Measurements from ENCODE around the gene MAP3K1.

Gene MAP3K1

DNA sequence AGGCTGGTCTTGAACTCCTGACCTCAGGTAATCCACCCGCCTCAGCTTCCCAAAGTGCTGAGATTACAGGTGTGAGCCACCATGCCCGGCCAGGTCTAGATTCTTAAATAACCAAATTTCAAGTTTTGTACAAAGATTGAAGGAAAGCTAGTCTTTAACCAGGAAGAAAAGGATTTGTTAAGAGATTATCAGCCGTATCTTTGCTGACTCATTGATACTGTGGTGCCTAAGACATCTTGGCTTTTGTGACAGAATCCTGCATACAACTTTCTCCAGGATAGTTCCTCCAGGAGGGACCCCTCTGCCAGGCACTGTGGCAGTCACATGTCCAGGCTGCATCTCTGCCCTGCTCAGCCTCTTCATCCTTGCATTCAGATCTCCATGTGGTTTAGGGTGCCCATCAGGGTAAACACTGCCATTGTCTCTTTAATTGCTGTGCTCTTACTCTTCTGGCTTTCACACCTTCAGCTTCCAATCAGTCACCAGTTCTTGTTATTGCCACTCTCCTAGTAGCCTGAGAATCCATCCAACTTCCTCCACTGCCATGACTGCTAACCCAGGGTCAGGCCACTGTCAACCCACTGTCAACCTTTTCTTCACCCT, 10.0 kb downstream of the MAP3K1 start:
- H3K4me3 ChIP-seq (ENCODE audit: low read depth, low read length), result no peak overlapping the region
- no peak for DNase-seq (ENCODE audit: low read depth, low spot score)
- POLR2A ChIA-PET, result no interaction called here
- TF ChIP-seq, protein P1, sequence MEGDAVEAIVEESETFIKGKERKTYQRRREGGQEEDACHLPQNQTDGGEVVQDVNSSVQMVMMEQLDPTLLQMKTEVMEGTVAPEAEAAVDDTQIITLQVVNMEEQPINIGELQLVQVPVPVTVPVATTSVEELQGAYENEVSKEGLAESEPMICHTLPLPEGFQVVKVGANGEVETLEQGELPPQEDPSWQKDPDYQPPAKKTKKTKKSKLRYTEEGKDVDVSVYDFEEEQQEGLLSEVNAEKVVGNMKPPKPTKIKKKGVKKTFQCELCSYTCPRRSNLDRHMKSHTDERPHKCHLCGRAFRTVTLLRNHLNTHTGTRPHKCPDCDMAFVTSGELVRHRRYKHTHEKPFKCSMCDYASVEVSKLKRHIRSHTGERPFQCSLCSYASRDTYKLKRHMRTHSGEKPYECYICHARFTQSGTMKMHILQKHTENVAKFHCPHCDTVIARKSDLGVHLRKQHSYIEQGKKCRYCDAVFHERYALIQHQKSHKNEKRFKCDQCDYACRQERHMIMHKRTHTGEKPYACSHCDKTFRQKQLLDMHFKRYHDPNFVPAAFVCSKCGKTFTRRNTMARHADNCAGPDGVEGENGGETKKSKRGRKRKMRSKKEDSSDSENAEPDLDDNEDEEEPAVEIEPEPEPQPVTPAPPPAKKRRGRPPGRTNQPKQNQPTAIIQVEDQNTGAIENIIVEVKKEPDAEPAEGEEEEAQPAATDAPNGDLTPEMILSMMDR (IDR thresholded peaks at IDR 0.05; ENCODE audit: insufficient read depth, low read length, missing control alignments), result no peak
- CTCF ChIA-PET, result interaction anchor here (1.1 to 3.8 kb wide), 3 partner anchors 13 to 555 kb away, joined by 4 to 20 read pairs (median 16); no protein-coding TSS in a partner anchor

- CTCF ChIA-PET, result interaction anchor here (1.6 to 3.8 kb wide), 3 partner anchors 9 to 557 kb away, joined by 5 to 20 read pairs (median 16); no protein-coding TSS in a partner anchor
- no peak for DNase-seq (ENCODE audit: low read depth, low spot score)
- POLR2A ChIA-PET, result no interaction called here
- TF ChIP-seq, protein P1 (IDR thresholded peaks at IDR 0.05; ENCODE audit: insufficient read depth, low read length, missing control alignments), result no peak
- no peak overlapping the region for H3K4me3 ChIP-seq (ENCODE audit: low read depth, low read length)
Measured at GRCh38 chr5:56827049-56827448, 11.7 kb downstream of the MAP3K1 start.

DNA sequence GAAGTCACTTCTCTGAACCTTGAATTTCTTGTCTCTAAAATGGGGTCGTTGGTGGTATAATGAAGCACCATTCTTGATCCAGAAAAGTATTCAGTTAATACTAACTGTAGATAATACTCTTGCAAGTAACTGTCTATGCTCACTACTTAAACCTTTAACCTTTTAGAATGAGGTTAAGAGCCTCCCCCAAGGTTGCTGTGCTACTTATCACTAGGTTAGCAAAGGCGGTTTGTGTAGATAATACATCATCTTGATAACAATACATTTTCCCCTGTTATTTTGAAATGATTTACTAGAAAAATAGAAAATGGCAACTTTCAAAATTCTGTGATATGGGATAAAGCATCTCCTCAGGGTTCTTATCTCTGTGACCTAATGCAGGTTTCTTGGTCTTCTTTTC, 12.6 kb downstream of the MAP3K1 start:
- ChIA-PET CTCF (interaction anchor here (0.8 to 1.5 kb wide), 5 partner anchors 11 to 559 kb away, joined by 3 to 9 read pairs (median 3); no protein-coding TSS in a partner anchor), POLR2A (no interaction called here)
- TF ChIP-seq, protein P1 (IDR thresholded peaks at IDR 0.05; ENCODE audit: insufficient read depth, low read length, missing control alignments), result no peak
- DNase-seq (ENCODE audit: low read depth, low spot score), result no peak
- no peak overlapping the region for H3K4me3 ChIP-seq (ENCODE audit: low read depth, low read length)

DNA sequence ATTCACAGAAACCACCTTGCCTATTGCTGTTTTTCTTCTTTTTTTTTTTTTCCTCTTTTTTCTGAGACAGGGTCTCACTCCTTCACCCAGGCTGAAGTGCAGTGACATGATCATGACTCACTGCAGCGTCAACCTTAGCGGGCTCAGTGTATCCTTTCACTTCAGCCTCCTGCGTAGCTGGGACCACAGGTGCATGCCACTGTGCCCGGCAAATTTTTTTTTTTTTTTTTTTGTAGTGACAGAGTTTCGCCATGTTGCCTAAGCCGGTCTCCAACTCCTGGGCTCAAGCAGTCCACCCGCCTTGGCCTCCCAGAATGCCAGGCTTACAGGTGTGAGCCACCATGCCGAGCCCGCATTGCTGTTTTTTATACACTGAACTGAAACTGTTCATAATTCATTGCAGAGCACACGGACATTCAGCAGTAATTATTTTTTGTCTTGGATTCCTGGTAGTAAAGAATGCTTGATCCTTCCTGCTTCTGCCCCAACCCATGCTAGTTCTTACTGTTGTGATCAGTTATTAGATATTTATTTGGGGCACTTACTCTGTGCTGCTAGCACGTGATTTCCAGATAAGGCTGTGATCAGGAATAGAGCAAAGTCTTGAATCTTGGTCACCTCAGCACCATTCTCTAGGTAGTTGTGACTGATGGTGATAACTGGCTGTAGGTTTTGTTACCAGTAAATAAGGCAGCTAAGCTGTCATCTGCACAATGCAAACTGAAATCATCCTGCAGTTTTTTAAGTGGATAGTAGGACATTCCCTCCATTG, 14.0 kb downstream of the MAP3K1 start:
- H3K4me3 ChIP-seq (ENCODE audit: low read depth, low read length), result no peak overlapping the region
- TF ChIP-seq, protein P1 (IDR thresholded peaks at IDR 0.05; ENCODE audit: insufficient read depth, low read length, missing control alignments), result no peak
- ChIA-PET POLR2A (no interaction called here), CTCF (interaction anchor here (0.8 to 1.5 kb wide), 4 partner anchors 9 to 559 kb away, joined by 3 to 9 read pairs (median 4); no protein-coding TSS in a partner anchor)
- DNase-seq (ENCODE audit: low read depth, low spot score), result no peak

DNA sequence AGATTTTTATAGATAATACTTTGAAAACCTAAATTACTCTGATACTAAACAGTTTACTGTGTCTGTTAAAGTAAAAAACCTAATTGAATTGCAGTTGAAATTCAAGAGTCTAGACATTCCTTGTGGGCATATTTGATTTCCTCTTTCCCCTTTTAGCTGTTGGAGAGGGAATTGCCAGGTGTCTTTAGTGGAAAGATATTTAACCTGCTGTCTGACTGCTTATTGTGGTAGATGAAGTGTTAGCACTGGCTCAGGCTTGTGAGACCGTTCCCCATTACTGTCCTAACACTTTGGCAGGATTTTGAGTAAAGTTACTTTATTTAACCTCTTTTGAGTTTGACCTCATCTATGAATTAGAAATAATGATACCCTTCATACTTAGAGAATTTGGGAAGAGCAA, 16.4 kb downstream of the MAP3K1 start:
- POLR2A ChIA-PET, result no interaction called here
- TF ChIP-seq, protein P1 (IDR thresholded peaks at IDR 0.05; ENCODE audit: insufficient read depth, low read length, missing control alignments), result no peak
- H3K4me3 ChIP-seq (ENCODE audit: low read depth, low read length), result no peak overlapping the region
- no peak for DNase-seq (ENCODE audit: low read depth, low spot score)
- CTCF ChIA-PET, result no interaction called here

- CTCF ChIA-PET, result interaction anchor here (0.6 to 11.3 kb wide), 3 partner anchors 36 to 565 kb away, joined by 3 to 412 read pairs (median 3); no protein-coding TSS in a partner anchor
- POLR2A ChIA-PET, result no interaction called here
- TF ChIP-seq, protein P1 (IDR thresholded peaks at IDR 0.05; ENCODE audit: insufficient read depth, low read length, missing control alignments), result no peak
- H3K4me3 ChIP-seq (ENCODE audit: low read depth, low read length), result no peak overlapping the region
- DNase-seq (ENCODE audit: low read depth, low spot score), result no peak
Measured at GRCh38 chr5:56833325-56833724, 18.0 kb downstream of the MAP3K1 start.

Data from AG04449 (cell line).